ENCODE results near the gene NHLRC4.
A peak's percentile ranks its signal among the peaks of the same experiment; 100 is the strongest.

The NHLRC4 gene

GRCh38 chr16:566475-567372, at the start of gene NHLRC4:
NHLRC4 (plus strand) TSS chr16:567005; CDS start chr16:568048, 1,043 bp downstream.
- no peak for DNase-seq (ENCODE audit: low read depth)
- H3K4me3 ChIP-seq (ENCODE audit: low read depth, low read length), result no peak within 1 kb of the TSS
- TF ChIP-seq, protein P1, sequence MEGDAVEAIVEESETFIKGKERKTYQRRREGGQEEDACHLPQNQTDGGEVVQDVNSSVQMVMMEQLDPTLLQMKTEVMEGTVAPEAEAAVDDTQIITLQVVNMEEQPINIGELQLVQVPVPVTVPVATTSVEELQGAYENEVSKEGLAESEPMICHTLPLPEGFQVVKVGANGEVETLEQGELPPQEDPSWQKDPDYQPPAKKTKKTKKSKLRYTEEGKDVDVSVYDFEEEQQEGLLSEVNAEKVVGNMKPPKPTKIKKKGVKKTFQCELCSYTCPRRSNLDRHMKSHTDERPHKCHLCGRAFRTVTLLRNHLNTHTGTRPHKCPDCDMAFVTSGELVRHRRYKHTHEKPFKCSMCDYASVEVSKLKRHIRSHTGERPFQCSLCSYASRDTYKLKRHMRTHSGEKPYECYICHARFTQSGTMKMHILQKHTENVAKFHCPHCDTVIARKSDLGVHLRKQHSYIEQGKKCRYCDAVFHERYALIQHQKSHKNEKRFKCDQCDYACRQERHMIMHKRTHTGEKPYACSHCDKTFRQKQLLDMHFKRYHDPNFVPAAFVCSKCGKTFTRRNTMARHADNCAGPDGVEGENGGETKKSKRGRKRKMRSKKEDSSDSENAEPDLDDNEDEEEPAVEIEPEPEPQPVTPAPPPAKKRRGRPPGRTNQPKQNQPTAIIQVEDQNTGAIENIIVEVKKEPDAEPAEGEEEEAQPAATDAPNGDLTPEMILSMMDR (IDR thresholded peaks at IDR 0.05; ENCODE audit: control insufficient read depth, extremely low read depth, insufficient read depth), result no peak

DNA sequence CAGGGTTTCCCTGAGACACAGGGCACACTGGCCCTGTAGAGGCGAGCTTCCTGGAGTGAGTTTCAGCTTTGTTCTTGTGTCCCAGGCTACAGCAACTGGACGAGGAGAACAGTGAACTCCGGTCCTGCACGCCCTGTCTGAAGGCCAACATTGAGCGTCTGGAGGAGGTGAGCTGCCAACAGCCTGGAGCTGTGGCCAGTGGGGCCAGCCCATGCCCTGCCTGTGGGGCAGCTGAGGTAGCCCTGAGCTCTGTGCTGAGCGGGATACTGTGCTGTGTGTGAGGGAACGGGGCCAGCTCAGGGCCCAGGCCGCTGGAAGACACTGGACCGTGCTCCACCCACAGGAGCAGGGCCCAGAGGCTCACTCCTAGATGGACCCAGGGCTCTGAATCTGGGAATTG, 47.9 kb upstream of the NHLRC4 start:
- TF ChIP-seq, protein P1 (IDR thresholded peaks at IDR 0.05; ENCODE audit: control insufficient read depth, extremely low read depth, insufficient read depth), result no peak
- no peak overlapping the region for H3K4me3 ChIP-seq (ENCODE audit: low read depth, low read length)
- DNase-seq (ENCODE audit: low read depth), result no peak

GRCh38 chr16:519425-519824, 47.4 kb upstream of the NHLRC4 start:
- DNase-seq (ENCODE audit: low read depth), result no peak
- H3K4me3 ChIP-seq (ENCODE audit: low read depth, low read length), result no peak overlapping the region
- TF ChIP-seq, protein P1 (IDR thresholded peaks at IDR 0.05; ENCODE audit: control insufficient read depth, extremely low read depth, insufficient read depth), result no peak

GRCh38 chr16:519841-520687, 46.7 kb upstream of the NHLRC4 start:
- no peak for DNase-seq (ENCODE audit: low read depth)
- no peak overlapping the region for H3K4me3 ChIP-seq (ENCODE audit: low read depth, low read length)
- TF ChIP-seq, protein P1 (IDR thresholded peaks at IDR 0.05; ENCODE audit: control insufficient read depth, extremely low read depth, insufficient read depth), result no peak

- no peak overlapping the region for H3K4me3 ChIP-seq (ENCODE audit: low read depth, low read length)
- no peak for DNase-seq (ENCODE audit: low read depth)
- TF ChIP-seq, protein P1 (IDR thresholded peaks at IDR 0.05; ENCODE audit: control insufficient read depth, extremely low read depth, insufficient read depth), result no peak
Measured at GRCh38 chr16:520847-521246, 46.0 kb upstream of the NHLRC4 start.

DNA sequence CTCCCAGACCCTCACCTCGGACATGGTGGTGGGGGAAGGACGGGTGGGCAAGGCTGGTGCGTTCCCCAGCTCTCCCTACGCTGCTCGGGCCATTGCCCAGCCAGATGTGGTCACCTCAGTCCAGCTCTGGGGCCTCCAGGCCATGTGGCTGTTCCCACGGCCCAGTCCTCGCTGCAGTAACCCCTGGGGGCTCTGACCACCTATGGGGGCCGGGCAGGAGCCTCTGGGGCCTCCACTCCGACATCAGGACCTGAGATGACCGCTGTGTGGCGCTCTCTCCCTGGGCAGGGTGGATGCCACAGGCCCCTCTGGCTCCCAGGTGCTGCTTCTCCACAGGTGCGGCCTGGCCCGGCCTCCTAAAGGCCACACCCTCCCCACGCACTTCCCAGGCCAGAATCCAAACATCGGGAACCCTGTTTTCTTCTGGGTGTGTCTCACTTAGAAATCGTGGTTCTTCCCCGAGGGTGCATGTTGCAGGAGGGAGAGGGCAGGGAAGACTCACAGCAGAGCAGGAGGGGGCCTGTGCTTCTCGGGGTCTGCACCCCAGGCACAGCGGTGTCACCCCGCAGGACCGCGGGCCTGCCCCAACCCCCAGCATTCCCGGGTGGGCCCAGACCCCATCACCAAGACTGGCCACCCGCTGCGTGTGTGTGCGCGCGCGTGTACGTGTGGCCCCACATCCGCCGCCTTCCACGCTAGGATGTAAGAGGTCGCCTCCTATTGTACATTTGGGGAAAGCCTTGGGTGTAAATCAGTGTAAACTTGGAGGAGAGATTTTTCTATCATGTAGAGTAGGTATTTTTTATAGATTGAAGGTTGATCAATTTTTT, 45.2 kb upstream of the NHLRC4 start:
- TF ChIP-seq, protein P1 (IDR thresholded peaks at IDR 0.05; ENCODE audit: control insufficient read depth, extremely low read depth, insufficient read depth), result peak; percentile 14; the same call in 1 of the 2 replicates
- DNase-seq (ENCODE audit: low read depth), result no peak

More for the DNA sequence above, 45.2 kb upstream of the NHLRC4 start:
- no peak overlapping the region for H3K4me3 ChIP-seq (ENCODE audit: low read depth, low read length)
